ENCODE data around the gene C5AR1. TPM values are rescaled to one million over a fixed set of nuclear protein-coding genes. Genes with fewer than 3 reads are reported as not detected.

Gene C5AR1
- total RNA-seq, 1 experiment from 2014 or later, result 8.5 TPM

- ChIA-PET POLR2A (ENCODE audit: unreplicated experiment) (no interaction called here), CTCF (interaction anchor here (0.7 kb wide), 1 partner anchor 122 kb away, joined by 12 read pairs; no protein-coding TSS in a partner anchor)
- Histone ChIP-seq H3K4me2 (no peak overlapping the region), H3K36me3 (ENCODE audit: low read depth) (no peaks in the 10 kb centered on the region), H3K27ac (no peak overlapping the region), H2AFZ (no peak overlapping the region), H3K4me3 (no peak overlapping the region), H3F3A (ENCODE audit: insufficient read depth, low read depth) (peaks cover 13% of the 10 kb centered on the region; the same call in 1 of the 2 replicates), H3K9me3 (ENCODE audit: insufficient read depth, low read depth) (no peaks in the 10 kb centered on the region), H3K27me3 (ENCODE audit: insufficient read depth, low read depth) (no peaks in the 10 kb centered on the region), H3K79me2 (ENCODE audit: low read depth) (no peaks in the 10 kb centered on the region), H4K20me1 (ENCODE audit: insufficient read depth) (no peaks in the 10 kb centered on the region), H3K4me1 (replicated peaks; ENCODE audit: insufficient read depth) (peaks cover 25% of the 10 kb centered on the region), H3K9me2 (ENCODE audit: insufficient read depth) (no peaks in the 10 kb centered on the region)
- no peak for DNase-seq
- intact Hi-C loops (cut with micrococcal nuclease; ENCODE audit: unreplicated experiment), result loop anchor here (5.0 kb wide), 1 partner anchor 41 kb away; the partner anchor contains the start of gene DHX34
- TF ChIP-seq EZH2 (IDR thresholded peaks at IDR 0.05; ENCODE audit: low read depth), result no peak
- TF ChIP-seq CTCF (conservative IDR thresholded peaks at IDR 0.05), result no peak
- BruUV-seq (replicated peaks), result no TSS peak
Measured at GRCh38 chr19:47306303-47306702, 3.4 kb upstream of the C5AR1 start.

GRCh38 chr19:47309038-47309437 is 623 bp upstream of the C5AR1 start:
- peaks cover 31% of the 10 kb centered on the region; the same call in 1 of the 2 replicates for H3F3A ChIP-seq (ENCODE audit: insufficient read depth, low read depth)
- no peaks in the 10 kb centered on the region for H3K27me3 ChIP-seq (ENCODE audit: insufficient read depth, low read depth)
- no peak for TF ChIP-seq CTCF (conservative IDR thresholded peaks at IDR 0.05)
- no peak for TF ChIP-seq EZH2 (IDR thresholded peaks at IDR 0.05; ENCODE audit: low read depth)
- no peaks in the 10 kb centered on the region for H3K9me2 ChIP-seq (ENCODE audit: insufficient read depth)
- no peak overlapping the region for H3K27ac ChIP-seq
- POLR2A ChIA-PET (ENCODE audit: unreplicated experiment), result no interaction called here
- no peak for DNase-seq
- CTCF ChIA-PET, result interaction anchor here (0.6 to 0.7 kb wide), 2 partner anchors 16 to 125 kb away, joined by 4 to 14 read pairs; no protein-coding TSS in a partner anchor
- no TSS peak for BruUV-seq (replicated peaks)
- H3K9me3 ChIP-seq (ENCODE audit: insufficient read depth, low read depth), result no peaks in the 10 kb centered on the region
- peak overlapping the region; percentile 20; the same call in 1 of the 2 replicates for H3K4me2 ChIP-seq
- H3K36me3 ChIP-seq (ENCODE audit: low read depth), result no peaks in the 10 kb centered on the region
- H3K4me3 ChIP-seq, result no peak overlapping the region
- intact Hi-C loops (cut with micrococcal nuclease; ENCODE audit: unreplicated experiment), result loop anchor here (5.0 kb wide), 1 partner anchor 38 kb away; the partner anchor contains the start of gene DHX34
- H2AFZ ChIP-seq, result no peak overlapping the region
- H3K79me2 ChIP-seq (ENCODE audit: low read depth), result no peaks in the 10 kb centered on the region
- no peaks in the 10 kb centered on the region for H4K20me1 ChIP-seq (ENCODE audit: insufficient read depth)
- peaks cover 33% of the 10 kb centered on the region for H3K4me1 ChIP-seq (replicated peaks; ENCODE audit: insufficient read depth)

GRCh38 chr19:47310323-47310722 is 662 bp downstream of the C5AR1 start:
- H3K36me3 ChIP-seq (ENCODE audit: low read depth), result no peaks in the 10 kb centered on the region
- intact Hi-C loops (cut with micrococcal nuclease; ENCODE audit: unreplicated experiment), result no loop called here
- no peak for TF ChIP-seq CTCF (conservative IDR thresholded peaks at IDR 0.05)
- TF ChIP-seq EZH2 (IDR thresholded peaks at IDR 0.05; ENCODE audit: low read depth), result no peak
- no peaks in the 10 kb centered on the region for H3K27me3 ChIP-seq (ENCODE audit: insufficient read depth, low read depth)
- no peak for DNase-seq
- H3K9me3 ChIP-seq (ENCODE audit: insufficient read depth, low read depth), result no peaks in the 10 kb centered on the region
- BruUV-seq (replicated peaks), result no TSS peak
- no peaks in the 10 kb centered on the region for H3K79me2 ChIP-seq (ENCODE audit: low read depth)
- H3K9me2 ChIP-seq (ENCODE audit: insufficient read depth), result no peaks in the 10 kb centered on the region
- peak overlapping the region; percentile 35 for H3K27ac ChIP-seq
- no peaks in the 10 kb centered on the region for H4K20me1 ChIP-seq (ENCODE audit: insufficient read depth)
- H3K4me3 ChIP-seq, result no peak overlapping the region
- H2AFZ ChIP-seq, result no peak overlapping the region
- POLR2A ChIA-PET (ENCODE audit: unreplicated experiment), result no interaction called here
- CTCF ChIA-PET, result no interaction called here
- peaks cover 37% of the 10 kb centered on the region for H3K4me1 ChIP-seq (replicated peaks; ENCODE audit: insufficient read depth)
- peaks cover 40% of the 10 kb centered on the region; the same call in 1 of the 2 replicates for H3F3A ChIP-seq (ENCODE audit: insufficient read depth, low read depth)
- peak overlapping the region; percentile 52; the same call in 1 of the 2 replicates for H3K4me2 ChIP-seq

Data from PC-9 (cell line).